A549 (cell line): ENCODE measurements around the gene ARID1B.

Experiments used
- EP300 ChIP-seq, 2 experiments: fragments of >200 bp; sonication (Bioruptor Twin); formaldehyde crosslinking; IDR thresholded peaks; 2 replicates in 1 of 2; 3 replicates in 1 of 2; pipeline ENCODE4 v1.6.1; 2016 to 2017
- ESRRA ChIP-seq: fragments of 150-350 bp; IDR thresholded peaks from 2 replicates; pipeline ENCODE4 v1.6.1; 2014; ENCODE audit warnings: mild to moderate bottlenecking, low read length, borderline replicate concordance
- KDM1A ChIP-seq: fragments of 200-600 bp; sonication (generic); IDR thresholded peaks from 2 replicates; pipeline ENCODE4 v1.6.1; 2016; ENCODE audit warnings: low read depth, mild to moderate bottlenecking
- POLR2A ChIP-seq: IDR thresholded peaks from 2 replicates; pipeline ENCODE4 v1.6.1; 2012; ENCODE audit warnings: mild to moderate bottlenecking, low read length
- TF ChIP-seq, protein P1 (sequence below): fragments of 450-650 bp; IDR thresholded peaks from 2 replicates; pipeline ENCODE4 v1.6.1; 2014; ENCODE audit warnings: antibody characterized with exemption
- TF ChIP-seq, protein P2 (sequence below): fragments of >200 bp; sonication (Bioruptor Twin); formaldehyde crosslinking; IDR thresholded peaks from 3 replicates; pipeline ENCODE4 v1.5.1; 2016

DNA sequence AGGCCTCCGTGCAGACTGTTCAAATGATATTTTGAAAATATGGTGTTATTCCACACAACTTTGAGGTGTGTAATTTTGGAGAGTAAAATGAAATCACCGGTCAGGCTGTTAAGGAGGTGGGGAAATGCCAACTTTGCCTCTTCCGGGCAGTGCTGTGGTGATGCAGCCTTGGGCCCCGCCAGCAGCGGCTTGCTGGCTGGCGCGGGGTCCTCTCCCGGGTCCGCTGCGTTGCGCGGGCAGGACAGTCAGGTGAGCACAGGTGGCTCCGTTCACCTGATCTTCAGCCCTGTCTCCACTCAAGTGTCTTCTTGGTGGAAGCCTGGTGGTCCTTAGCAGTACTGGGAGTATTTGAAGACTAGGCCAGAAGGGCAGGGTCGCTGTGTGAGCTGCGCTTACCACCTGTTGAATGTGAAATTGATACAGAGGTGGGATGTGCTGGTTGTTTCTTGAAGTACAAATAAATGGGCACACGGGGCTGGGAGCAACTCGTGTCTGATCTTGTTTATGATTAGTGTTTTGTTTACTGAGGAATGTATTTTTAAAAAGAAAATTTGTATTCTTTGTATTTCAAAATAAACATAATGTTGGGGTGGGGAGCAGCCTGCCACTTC is 184.2 kb downstream of the ARID1B start:
- TF ChIP-seq EP300 (IDR thresholded peaks at IDR 0.05) (no peak), KDM1A (no peak), POLR2A (no peak), ESRRA (no peak)
- TF ChIP-seq, protein P1, sequence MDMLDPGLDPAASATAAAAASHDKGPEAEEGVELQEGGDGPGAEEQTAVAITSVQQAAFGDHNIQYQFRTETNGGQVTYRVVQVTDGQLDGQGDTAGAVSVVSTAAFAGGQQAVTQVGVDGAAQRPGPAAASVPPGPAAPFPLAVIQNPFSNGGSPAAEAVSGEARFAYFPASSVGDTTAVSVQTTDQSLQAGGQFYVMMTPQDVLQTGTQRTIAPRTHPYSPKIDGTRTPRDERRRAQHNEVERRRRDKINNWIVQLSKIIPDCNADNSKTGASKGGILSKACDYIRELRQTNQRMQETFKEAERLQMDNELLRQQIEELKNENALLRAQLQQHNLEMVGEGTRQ: no peak
- TF ChIP-seq, protein P2, sequence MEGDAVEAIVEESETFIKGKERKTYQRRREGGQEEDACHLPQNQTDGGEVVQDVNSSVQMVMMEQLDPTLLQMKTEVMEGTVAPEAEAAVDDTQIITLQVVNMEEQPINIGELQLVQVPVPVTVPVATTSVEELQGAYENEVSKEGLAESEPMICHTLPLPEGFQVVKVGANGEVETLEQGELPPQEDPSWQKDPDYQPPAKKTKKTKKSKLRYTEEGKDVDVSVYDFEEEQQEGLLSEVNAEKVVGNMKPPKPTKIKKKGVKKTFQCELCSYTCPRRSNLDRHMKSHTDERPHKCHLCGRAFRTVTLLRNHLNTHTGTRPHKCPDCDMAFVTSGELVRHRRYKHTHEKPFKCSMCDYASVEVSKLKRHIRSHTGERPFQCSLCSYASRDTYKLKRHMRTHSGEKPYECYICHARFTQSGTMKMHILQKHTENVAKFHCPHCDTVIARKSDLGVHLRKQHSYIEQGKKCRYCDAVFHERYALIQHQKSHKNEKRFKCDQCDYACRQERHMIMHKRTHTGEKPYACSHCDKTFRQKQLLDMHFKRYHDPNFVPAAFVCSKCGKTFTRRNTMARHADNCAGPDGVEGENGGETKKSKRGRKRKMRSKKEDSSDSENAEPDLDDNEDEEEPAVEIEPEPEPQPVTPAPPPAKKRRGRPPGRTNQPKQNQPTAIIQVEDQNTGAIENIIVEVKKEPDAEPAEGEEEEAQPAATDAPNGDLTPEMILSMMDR: no peak
